H9 (cell line): ENCODE data around the gene ZDHHC16. TPM values are rescaled to one million over a fixed set of nuclear protein-coding genes. Genes with fewer than 3 reads are reported as not detected.

ENCODE experiments used
- DNase-seq: peaks from one replicate; pipeline ENCODE4 v3.0.0-alpha.2; 2017
- H2AFZ ChIP-seq: one replicate; pipeline ENCODE4 v1.6.1; 2013; ENCODE audit warnings: mild to moderate bottlenecking, low read length, control low read depth, moderate library complexity
- H2AK5ac ChIP-seq: 2 replicates; pipeline ENCODE4 v1.6.1; 2013; ENCODE audit warnings: low read length, control low read depth, mixed read lengths; ENCODE audit not compliant: insufficient read length
- H2BK120ac ChIP-seq: one replicate; pipeline ENCODE4 v1.6.1; 2013; ENCODE audit warnings: low read depth, mild to moderate bottlenecking, low read length, control low read depth, inconsistent platforms; ENCODE audit not compliant: poor library complexity, severe bottlenecking
- H2BK12ac ChIP-seq: 2 replicates; pipeline ENCODE4 v1.6.1; 2013; ENCODE audit warnings: low read length, control low read depth, mixed read lengths, low read depth; ENCODE audit not compliant: insufficient read length
- H2BK15ac ChIP-seq: 2 replicates; pipeline ENCODE4 v1.6.1; 2013; ENCODE audit warnings: low read depth, low read length, control low read depth
- H2BK20ac ChIP-seq: one replicate; pipeline ENCODE4 v1.6.1; 2013; ENCODE audit warnings: low read depth, mild to moderate bottlenecking, low read length, control low read depth, inconsistent platforms; ENCODE audit not compliant: poor library complexity, severe bottlenecking
- H2BK5ac ChIP-seq: 2 replicates; pipeline ENCODE4 v1.6.1; 2013; ENCODE audit warnings: low read length, control low read depth, mixed read lengths; ENCODE audit not compliant: insufficient read length
- H3K14ac ChIP-seq: 2 replicates; pipeline ENCODE4 v1.6.1; 2013; ENCODE audit warnings: low read length, control low read depth; ENCODE audit not compliant: insufficient read depth
- H3K18ac ChIP-seq: 2 replicates; pipeline ENCODE4 v1.6.1; 2013; ENCODE audit warnings: low read depth, mild to moderate bottlenecking, mixed read lengths, low read length, control low read depth; ENCODE audit not compliant: insufficient read length
- H3K23ac ChIP-seq: 2 replicates; pipeline ENCODE4 v1.6.1; 2013; ENCODE audit warnings: low read length, control low read depth, mixed read lengths, low read depth; ENCODE audit not compliant: insufficient read length
- H3K23me2 ChIP-seq: 2 replicates; pipeline ENCODE4 v1.6.1; 2013; ENCODE audit warnings: low read depth, mild to moderate bottlenecking, mixed read lengths, low read length, control low read depth; ENCODE audit not compliant: insufficient read length, poor library complexity, severe bottlenecking
- H3K27ac ChIP-seq: 2 replicates; pipeline ENCODE4 v1.5.1; 2013; ENCODE audit warnings: low read length, control low read depth, mixed read lengths, low read depth; ENCODE audit not compliant: insufficient read length
- H3K27me3 ChIP-seq: 2 replicates; pipeline ENCODE4 v1.6.1; 2013; ENCODE audit warnings: low read length, control low read depth, inconsistent platforms; ENCODE audit not compliant: insufficient read depth
- H3K4ac ChIP-seq: 2 replicates; pipeline ENCODE4 v1.6.1; 2013; ENCODE audit warnings: low read depth, mild to moderate bottlenecking, control low read depth, inconsistent platforms, low read length, moderate library complexity
- H3K4me1 ChIP-seq: 2 replicates; pipeline ENCODE4 v1.6.1; 2013; ENCODE audit warnings: low read length, control low read depth, inconsistent platforms; ENCODE audit not compliant: insufficient read depth
- H3K4me2 ChIP-seq: 2 replicates; pipeline ENCODE4 v1.6.1; 2013; ENCODE audit warnings: low read length, control low read depth, mixed read lengths; ENCODE audit not compliant: insufficient read length, insufficient read depth
- H3K56ac ChIP-seq: 2 replicates; pipeline ENCODE4 v1.6.1; 2013; ENCODE audit warnings: low read depth, mild to moderate bottlenecking, mixed read lengths, low read length, control low read depth; ENCODE audit not compliant: insufficient read length
- H3K79me1 ChIP-seq: 2 replicates; pipeline ENCODE4 v1.6.1; 2013; ENCODE audit warnings: low read depth, mild to moderate bottlenecking, moderate library complexity, low read length, control low read depth, inconsistent platforms; ENCODE audit not compliant: insufficient read depth, poor library complexity, severe bottlenecking
- H3K79me2 ChIP-seq: 2 replicates; pipeline ENCODE4 v1.6.1; 2013; ENCODE audit warnings: low read length, control low read depth, inconsistent platforms; ENCODE audit not compliant: insufficient read depth
- H3K9ac ChIP-seq: 2 replicates; pipeline ENCODE4 v1.6.1; 2013; ENCODE audit warnings: low read length, control low read depth, mixed read lengths; ENCODE audit not compliant: insufficient read length; ENCODE audit errors: extremely low read depth
- H3K9me3 ChIP-seq: one replicate; pipeline ENCODE4 v1.6.1; 2013; ENCODE audit warnings: low read depth, low read length, inconsistent platforms; ENCODE audit not compliant: control insufficient read depth
- H3T11ph ChIP-seq: one replicate; pipeline ENCODE4 v1.6.1; 2013; ENCODE audit warnings: mild to moderate bottlenecking, low read length, control low read depth, inconsistent platforms
- H4K20me1 ChIP-seq: one replicate; pipeline ENCODE4 v1.6.1; 2013; ENCODE audit not compliant: control insufficient read depth, insufficient read length, insufficient read depth
- H4K5ac ChIP-seq: 2 replicates; pipeline ENCODE4 v1.6.1; 2013; ENCODE audit warnings: low read depth, mild to moderate bottlenecking, mixed read lengths, low read length, control low read depth; ENCODE audit not compliant: insufficient read length
- H4K8ac ChIP-seq: replicated peaks from 2 replicates; pipeline ENCODE4 v1.6.1; 2013; ENCODE audit warnings: low read length, control low read depth, mixed read lengths, low read depth; ENCODE audit not compliant: insufficient read length
- H4K91ac ChIP-seq: 2 replicates; pipeline ENCODE4 v1.6.1; 2013; ENCODE audit warnings: low read depth, mild to moderate bottlenecking, moderate library complexity, mixed read lengths, low read length, control low read depth; ENCODE audit not compliant: insufficient read length
- H3K27ac Mint-ChIP-seq, 3 experiments: 2 replicates in 2 of 3; 3 replicates in 1 of 3; pipeline ENCODE4 v1.8.0; 2020 to 2021; ENCODE audit warnings: mixed read lengths in 3 of 3, mild to moderate bottlenecking in 1 of 3, moderate library complexity in 1 of 3
- H3K27me3 Mint-ChIP-seq: 2 replicates; pipeline ENCODE4 v1.8.0; 2021; ENCODE audit warnings: low read depth, mild to moderate bottlenecking, moderate library complexity, mixed read lengths
- H3K36me3 Mint-ChIP-seq, 3 experiments: 2 replicates in 2 of 3; 3 replicates in 1 of 3; pipeline ENCODE4 v1.8.0; 2020 to 2021; ENCODE audit warnings: low read depth in 3 of 3, mixed read lengths in 3 of 3; ENCODE audit not compliant: insufficient read depth in 1 of 3
- H3K4me1 Mint-ChIP-seq, 2 experiments: 2 replicates each; pipeline ENCODE4 v1.8.0; 2020; ENCODE audit warnings: mixed read lengths in 2 of 2
- H3K4me3 Mint-ChIP-seq, 2 experiments: 2 replicates in 1 of 2; 3 replicates in 1 of 2; pipeline ENCODE4 v1.8.0; 2020 to 2021; ENCODE audit warnings: mild to moderate bottlenecking in 2 of 2, mixed read lengths in 2 of 2, moderate library complexity in 1 of 2
- H3K9me3 Mint-ChIP-seq, 2 experiments: 2 replicates in 1 of 2; 3 replicates in 1 of 2; pipeline ENCODE4 v1.8.0; 2020; ENCODE audit warnings: mild to moderate bottlenecking in 2 of 2, mixed read lengths in 2 of 2, moderate library complexity in 1 of 2
- CTCF ChIP-seq: fragments of 200-600 bp; sonication (generic); conservative IDR thresholded peaks from 3 replicates; pipeline ENCODE4 v1.8.0; 2021; ENCODE audit warnings: antibody characterized with exemption, mild to moderate bottlenecking
- WGBS: extraction: QIAGEN DNeasy Blood & Tissue Kit; methylation state at CpG from one replicate; pipeline ENCODE4 v1.1.7; 2013; ENCODE audit warnings: missing lambda C conversion rate, low lambda C conversion rate, mixed read lengths; ENCODE audit not compliant: insufficient read length; ENCODE audit errors: extremely low coverage; 5-methylcytosine and 5-hydroxymethylcytosine counted together
- total RNA-seq: library from RNA; stranded (reverse); gene quantifications from 2 replicates; pipeline ENCODE4 v1.2.1, GENCODE V29; 2021

The ZDHHC16 gene
- total RNA-seq, 1 experiment from 2014 or later: 45.4 TPM

DNA sequence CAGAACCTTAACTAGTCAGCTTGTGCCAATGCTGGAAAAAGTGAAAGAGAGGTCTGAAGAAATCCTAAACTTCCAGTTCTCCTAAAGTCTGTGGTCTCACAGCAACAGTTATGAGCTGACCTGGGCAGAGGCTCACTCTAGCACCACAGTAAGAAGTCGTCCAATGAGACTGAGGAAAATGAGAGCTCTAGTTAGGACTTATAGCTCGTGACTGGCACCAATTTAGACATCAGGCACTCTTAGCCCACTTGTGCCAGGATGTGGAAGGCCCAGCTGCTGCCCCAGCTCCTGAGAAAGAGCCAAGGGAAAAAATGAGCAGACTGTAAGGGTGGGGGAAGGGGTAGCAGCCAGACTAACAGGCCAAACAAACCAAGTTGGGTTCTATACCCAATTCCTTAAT is 44.6 kb downstream of the ZDHHC16 start:
- Histone ChIP-seq H4K5ac (no peak overlapping the region), H2AFZ (no peak overlapping the region), H3K14ac (no peak overlapping the region), H3K4me1 (peaks cover 6% of the 10 kb centered on the region; the same call in 1 of the 2 replicates), H4K91ac (no peak overlapping the region), H3T11ph (no peak overlapping the region), H3K4ac (no peak overlapping the region), H3K18ac (no peak overlapping the region), H3K79me2 (peaks cover 38% of the 10 kb centered on the region; the same call in 1 of the 2 replicates), H3K27me3 (no peaks in the 10 kb centered on the region), H2BK12ac (no peak overlapping the region), H2BK5ac (no peak overlapping the region), H2BK15ac (no peak overlapping the region), H4K20me1 (no peaks in the 10 kb centered on the region), H3K27ac (no peak overlapping the region), H3K56ac (no peak overlapping the region), H2BK20ac (no peak overlapping the region), H2AK5ac (no peak overlapping the region), H3K79me1 (peaks cover 15% of the 10 kb centered on the region), H3K9ac (no peak overlapping the region), H3K4me2 (no peak overlapping the region), H2BK120ac (no peak overlapping the region), H3K23me2 (no peaks in the 10 kb centered on the region), H4K8ac (no peak overlapping the region), H3K23ac (no peak overlapping the region), H3K9me3 (no peaks in the 10 kb centered on the region)
- H3K4me3 Mint-ChIP-seq: no peak overlapping the region
- H3K4me1 Mint-ChIP-seq: peaks cover 23 to 31% of the 10 kb centered on the region in 2 experiments
- no peaks in the 10 kb centered on the region; the same call in 1 of the 2 replicates for H3K27me3 Mint-ChIP-seq
- TF ChIP-seq CTCF: no peak
- WGBS: no CpG with 5 or more reads among the region's 2 CpGs
- DNase-seq: no peak
- peak overlapping the region; percentile 5 to 68 (median 58); a peak in 4 of 7 replicates for H3K27ac Mint-ChIP-seq
- no peaks in the 10 kb centered on the region for H3K9me3 Mint-ChIP-seq
- peaks cover 0 to 17% (median 17%) of the 10 kb centered on the region in 3 experiments; a peak in 5 of 7 replicates for H3K36me3 Mint-ChIP-seq
